Stimulated activated CD8-positive, alpha-beta memory T cell treated with anti-CD3 and anti-CD28 coated beads, Interleukin-7, amount 100 ng/mL, for 4 hours (primary cell): ENCODE results near the gene KCNMA1.

Experiments used
- DNase-seq, 2 donors: peaks; one replicate each; pipeline ENCODE4 v3.0.0-alpha.2; 2020; ENCODE audit warnings: low read depth in 2 of 2

The KCNMA1 gene

GRCh38 chr10:77560471-77560870 lies 77.1 kb downstream of the KCNMA1 start:
- no peak for DNase-seq

GRCh38 chr10:77560052-77560451 lies 77.6 kb downstream of the KCNMA1 start:
- no peak for DNase-seq

- no peak for DNase-seq
These were observed 80.5 kb downstream of the KCNMA1 start for GRCh38 chr10:77556990-77557601.

GRCh38 chr10:77555591-77556212 lies 81.9 kb downstream of the KCNMA1 start:
- DNase-seq = no peak

- DNase-seq = no peak
These were observed 82.6 kb downstream of the KCNMA1 start for GRCh38 chr10:77554996-77555397.

GRCh38 chr10:77553966-77554365 lies 83.6 kb downstream of the KCNMA1 start:
- DNase-seq = no peak

DNA sequence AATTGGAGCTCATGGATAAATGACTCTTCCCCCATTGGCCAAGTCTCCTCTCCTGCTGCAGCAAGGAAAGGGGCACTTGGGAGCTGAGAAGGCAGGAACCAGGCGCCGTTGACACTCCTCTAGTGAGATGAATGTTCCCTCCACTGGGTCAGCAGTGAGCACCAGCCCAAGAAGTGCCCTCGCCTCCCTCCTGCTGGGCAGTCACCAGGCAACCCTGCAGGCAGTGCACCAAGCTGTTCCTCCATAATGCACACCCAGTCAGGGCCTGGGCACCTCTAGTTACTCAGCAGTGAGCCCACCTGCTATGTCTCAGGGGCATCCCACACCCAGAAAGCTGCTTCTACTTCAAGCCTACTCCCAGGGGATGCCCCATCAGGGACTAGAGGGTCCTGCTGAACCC lies 84.3 kb downstream of the KCNMA1 start:
- DNase-seq = no peak

GRCh38 chr10:77552252-77552651 lies 85.4 kb downstream of the KCNMA1 start:
- DNase-seq = no peak

DNA sequence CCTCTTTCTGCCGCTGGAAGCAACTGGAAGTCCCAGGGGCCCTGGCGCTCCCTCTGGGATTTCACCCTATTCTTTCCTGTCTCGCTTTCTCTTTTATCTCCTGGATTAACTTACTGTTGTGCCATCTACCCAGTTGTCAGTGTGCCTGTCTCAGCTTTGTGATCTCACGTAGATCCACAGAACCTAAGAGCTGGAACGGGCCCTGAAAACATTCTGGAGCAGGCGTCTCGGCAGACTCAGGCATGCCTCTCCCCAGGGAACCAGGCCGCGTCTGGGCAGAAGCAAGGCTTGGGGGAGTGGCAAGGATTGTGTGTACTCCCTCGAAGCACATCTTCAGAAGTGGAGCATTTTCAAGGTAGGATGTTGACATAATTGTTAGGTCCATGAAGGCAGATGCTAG lies 87.2 kb downstream of the KCNMA1 start:
- DNase-seq = no peak

DNA sequence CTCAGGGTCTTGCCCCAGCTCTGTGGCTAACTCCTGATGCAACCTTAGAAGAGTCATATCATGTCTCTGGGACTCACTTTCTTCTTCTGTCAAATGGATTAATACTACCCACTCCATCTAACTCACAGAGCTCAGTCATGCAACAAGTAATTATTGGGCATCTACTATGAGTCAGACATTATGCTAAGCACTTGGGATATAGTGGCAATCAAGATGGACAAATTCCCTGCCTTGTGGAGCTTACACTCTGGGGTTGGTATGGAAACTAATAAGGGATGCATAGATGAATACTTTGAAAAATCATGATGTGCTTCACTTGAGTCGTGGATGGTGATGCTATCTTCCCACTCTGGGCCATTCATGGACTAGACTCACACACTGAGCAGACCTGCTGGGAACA lies 88.9 kb downstream of the KCNMA1 start:
- no peak for DNase-seq

DNA sequence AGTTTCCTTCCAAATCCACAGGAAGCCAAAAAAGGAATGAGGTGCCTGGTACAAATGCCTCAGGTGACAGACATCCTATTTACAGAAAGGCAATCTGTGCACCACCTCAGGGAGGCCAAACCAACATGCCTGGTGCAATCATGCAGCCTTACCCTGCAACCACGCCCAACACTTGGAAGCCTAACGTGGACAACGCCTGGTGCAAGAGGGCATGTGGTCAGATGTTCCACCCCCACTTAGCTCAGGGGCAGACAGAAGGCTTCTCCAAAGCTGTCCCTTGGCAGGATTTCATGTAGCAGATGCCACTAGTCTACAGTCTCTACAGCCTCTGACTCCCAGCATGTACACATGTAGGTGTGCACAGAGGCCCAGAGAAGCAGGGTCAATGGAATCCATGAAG lies 89.5 kb downstream of the KCNMA1 start:
- DNase-seq = no peak

DNA sequence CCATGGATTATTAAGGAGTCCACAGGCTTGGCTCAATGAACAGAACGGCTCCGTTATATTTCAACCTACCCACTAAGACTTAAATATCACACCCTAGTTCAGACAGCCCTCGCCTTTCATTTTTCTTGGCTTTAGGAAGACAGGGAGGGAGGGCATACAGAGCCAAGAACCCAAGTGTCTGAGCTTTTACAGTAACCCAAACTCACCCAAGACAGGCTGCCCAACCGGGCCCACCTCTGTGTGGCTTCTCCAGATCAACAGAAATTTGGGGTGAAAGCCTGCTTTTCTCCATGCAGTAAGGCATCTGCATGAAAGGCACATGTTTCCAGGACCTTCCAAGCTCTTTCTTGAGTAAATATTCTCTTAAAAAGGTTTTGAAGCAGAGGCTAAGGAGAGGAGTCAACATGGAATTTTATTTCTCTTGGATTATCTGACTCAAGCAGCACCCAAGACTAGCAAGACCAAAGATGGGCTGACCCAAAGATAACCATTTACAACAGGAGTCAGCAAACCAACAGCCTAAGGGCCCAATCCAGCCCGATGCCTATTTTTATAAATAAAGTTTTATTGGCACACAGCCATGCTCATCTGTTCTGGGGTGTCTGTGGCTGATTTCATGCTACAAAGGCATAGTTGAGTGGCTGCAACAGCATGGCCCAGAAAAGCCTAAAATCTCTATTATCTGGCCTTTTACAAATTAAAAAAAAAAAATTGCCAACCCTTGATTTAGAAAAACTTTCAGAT lies 90.1 kb downstream of the KCNMA1 start:
- no peak for DNase-seq

DNA sequence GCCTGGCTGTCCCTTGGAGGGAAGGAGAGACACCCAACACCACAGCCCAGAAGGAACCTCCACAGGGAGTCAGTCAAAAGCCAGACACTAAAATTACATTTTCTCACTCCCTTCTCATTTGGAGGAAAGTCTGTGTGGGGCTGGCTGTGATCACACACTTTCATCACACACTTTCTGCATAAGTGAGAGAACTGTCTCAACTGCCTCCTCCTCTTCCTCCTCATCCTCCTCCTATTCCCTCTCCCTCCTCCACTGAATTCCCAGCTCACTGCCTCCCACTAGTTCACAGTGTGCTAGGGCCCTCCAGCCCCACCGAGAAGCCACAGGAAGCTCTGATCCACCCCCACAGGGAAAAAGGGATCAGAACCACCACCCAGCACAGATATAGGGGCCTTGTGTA lies 91.6 kb downstream of the KCNMA1 start:
- no peak for DNase-seq

DNA sequence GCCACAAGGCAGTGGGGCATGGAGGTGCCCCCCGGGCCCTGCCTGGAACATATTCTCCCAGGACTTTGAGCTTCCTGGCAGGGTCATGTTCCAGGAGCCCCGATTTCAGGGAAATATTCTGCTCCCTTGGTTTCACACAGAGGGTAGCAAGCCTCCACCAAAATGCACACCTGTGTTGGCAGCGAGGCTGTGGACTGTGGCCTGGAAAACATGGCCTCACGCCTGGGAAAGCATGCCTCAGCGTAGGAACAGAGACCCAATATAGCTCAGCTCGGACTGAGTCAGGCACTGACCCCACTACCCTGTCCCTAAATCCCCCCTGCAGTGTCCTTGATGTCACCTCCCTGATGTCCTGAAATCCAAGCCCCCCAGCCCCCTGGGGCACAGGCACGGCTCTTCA lies 92.0 kb downstream of the KCNMA1 start:
- DNase-seq = no peak

- DNase-seq = no peak
These were observed 93.0 kb downstream of the KCNMA1 start for GRCh38 chr10:77544617-77545016.

DNA sequence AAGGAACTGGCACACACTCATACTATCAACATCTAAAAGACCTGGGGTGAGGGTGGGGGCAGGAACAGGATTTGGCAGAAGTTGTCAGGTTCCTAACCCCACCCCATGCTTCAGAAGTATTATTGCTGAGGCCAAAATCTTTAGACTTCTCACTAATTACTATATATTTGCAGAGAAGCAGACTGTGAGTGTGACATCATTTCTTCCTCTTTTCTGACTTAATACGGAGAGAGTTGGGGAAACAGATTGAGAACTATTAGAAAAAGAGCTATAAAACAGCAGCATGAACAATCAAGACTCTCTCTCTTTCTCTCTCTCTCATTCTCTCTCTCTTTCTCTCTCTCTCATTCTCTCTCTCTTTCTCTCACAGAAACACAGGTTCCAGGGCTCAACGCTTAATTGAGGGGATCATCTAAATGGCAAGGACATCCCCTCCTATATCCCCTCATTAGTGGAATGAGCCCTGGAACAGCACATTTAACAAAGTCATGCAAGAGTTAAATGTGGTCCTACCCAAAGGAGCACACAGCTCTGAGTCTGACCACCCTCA lies 94.8 kb downstream of the KCNMA1 start:
- no peak for DNase-seq

- DNase-seq = no peak
These were observed 95.7 kb downstream of the KCNMA1 start for GRCh38 chr10:77541944-77542343.

- DNase-seq = no peak
These were observed 96.4 kb downstream of the KCNMA1 start for GRCh38 chr10:77541247-77541646.

DNA sequence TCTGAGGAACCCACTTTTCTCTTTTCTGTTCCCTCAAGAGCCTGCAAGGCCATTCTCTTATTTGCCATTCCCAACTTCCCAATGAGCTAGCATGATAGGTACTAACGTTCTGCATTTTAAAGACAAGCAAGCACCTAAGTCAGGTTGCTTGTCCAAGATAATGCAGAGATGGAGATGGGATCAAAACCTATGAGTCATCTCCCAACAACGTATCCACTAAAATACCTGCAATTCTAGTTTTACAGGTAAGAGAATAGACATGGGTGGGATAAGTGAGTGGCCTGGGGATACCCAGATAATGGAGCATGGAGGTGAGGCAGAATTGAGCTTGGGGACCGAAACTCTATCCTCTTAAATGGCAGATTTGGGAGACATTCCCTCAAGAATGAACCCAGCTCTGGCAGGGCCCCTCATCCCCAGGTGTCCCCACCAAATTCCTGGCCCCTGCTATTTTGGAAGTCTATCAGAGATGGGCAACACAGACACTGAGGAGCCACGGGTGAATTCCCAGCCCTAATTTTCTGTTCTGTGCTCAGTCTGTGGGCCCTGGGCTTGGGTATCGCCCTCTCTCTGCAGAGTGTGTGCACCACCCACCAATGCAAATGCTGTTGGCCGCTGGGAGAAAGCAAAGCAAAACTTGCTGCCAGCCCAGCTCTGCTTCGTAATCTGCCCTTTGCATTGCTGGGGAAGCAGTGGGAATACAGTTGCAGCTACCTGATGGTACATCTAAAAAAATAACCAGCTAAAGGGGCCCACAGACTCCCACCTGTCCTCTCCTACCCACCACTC lies 98.3 kb downstream of the KCNMA1 start:
- no peak for DNase-seq

DNA sequence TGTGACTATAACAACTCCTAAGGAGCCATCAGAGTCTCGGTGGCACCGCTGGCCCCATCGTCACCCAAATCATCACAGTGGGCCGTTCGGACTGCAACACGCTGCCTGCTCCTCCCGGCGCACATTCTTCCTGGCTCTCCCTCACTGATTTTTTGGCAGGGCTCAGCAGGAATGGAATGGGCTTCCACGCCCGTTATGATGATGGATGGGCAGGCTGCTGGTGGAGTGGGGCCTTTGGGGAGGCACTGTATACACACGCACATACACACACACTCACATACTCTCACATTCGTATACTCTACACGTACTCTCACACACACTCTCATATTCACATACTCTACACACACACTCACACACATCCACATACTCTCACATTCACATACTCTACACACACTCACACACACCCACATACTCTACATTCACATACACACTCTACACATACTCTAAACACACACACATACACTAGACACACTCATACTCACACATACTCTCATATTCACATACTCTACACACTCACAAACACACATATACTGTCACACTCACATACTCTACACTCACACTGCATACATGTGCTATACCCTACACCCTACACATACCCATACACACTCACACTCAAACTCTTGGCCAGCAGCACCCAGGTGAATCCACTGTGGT lies 99.8 kb downstream of the KCNMA1 start:
- no peak for DNase-seq

DNA sequence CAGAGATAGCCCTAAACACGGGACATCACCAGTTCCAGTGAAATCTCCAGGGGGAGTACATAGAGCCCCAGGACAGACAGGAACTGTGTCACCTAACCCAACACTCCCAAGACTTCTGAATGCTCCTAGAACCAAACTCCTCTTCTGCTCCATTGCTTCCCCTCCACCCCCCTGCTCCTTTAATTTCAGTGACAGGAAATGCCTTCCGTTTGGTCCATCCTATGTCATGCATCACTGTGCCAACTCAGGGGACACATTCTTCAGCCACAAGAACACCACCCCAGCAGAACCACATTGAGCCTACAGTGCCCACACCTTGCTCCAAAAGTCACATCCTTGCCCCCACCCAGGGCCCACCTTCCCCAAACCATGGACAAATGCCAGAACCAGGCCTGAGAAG lies 100.5 kb downstream of the KCNMA1 start:
- DNase-seq = no peak

DNA sequence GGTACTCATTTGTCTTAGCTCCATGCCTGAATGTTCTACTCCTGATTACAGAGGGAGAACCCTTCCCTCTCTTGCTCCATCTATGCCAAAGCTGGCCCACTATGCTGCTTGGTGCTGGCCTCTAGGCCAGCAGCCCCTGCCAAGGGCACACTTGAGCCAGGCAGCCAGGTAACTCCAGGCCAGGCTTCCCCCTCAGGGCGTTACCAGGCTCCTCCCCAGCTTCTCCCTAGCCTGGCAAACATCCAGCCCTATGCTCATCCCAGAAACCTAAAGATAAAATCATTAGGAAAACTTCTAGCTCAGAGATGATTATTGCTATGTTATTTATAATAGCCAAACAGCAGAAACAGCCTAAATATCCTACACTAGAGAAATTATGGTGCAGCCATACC lies 103.7 kb downstream of the KCNMA1 start:
- no peak for DNase-seq
